ENCODE measurements around the gene TMPRSS6.

TMPRSS6 gene

DNA sequence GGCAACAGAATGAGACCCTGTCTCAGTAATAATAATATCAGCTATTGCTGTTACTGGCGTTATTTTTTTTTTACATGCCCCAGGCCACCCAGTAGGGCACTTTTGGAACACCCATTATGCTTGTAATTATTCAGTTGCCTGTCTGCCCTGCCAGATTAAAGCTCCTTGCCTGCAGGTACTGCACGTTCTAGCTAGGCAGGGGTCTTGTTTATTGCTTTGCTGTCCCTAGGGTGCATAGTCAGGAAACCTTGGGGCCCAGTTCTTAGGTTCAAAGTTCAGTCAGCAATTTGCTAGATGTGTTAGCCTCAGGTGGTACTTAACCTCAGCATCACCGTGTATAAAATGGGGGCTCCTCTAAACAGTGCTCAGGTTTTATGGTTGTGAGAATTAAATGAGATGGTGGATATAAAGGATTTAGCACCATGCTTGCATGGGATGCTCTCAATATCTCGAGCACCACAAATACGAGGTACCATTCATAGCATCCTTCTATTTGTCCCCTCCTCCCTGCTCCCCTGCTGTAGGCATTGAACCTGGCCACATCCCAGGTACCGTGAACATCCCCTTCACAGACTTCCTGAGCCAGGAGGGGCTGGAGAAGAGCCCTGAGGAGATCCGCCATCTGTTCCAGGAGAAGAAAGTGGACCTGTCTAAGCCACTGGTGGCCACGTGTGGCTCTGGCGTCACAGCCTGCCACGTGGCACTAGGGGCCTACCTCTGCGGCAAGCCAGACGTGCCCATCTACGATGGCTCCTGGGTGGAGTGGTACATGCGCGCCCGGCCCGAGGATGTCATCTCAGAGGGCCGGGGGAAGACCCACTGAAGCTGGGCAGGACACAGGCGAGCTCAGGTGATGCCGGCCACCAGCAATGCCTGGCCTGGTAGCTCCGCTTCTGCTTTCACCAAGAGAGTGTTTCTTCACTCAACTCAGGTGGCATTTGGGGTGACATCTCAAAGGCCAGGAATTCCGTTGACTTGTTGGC lies 80.5 kb downstream of the TMPRSS6 start:
- no peak for DNase-seq (ENCODE audit: low spot score)

DNA sequence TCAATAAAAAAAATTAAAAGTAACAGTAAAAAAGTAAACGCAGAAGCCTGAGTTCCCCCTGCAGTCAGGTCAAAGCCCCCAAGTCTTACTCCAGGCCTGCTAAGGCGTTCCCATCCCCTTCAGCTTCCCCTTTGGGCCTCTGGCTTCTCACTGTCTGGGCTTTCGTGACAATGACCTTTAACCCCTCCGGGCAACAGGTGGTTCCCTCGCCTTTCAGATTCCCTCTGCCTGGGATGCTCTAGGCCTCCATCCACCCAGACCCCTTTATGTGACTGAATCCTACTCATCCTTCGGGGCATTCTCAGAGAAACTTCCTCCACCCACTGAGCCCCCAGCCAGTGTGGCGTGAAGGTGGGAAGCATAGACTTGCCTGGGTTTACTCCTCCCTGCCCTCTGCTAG lies 82.0 kb downstream of the TMPRSS6 start:
- DNase-seq (ENCODE audit: low spot score), result no peak

DNA sequence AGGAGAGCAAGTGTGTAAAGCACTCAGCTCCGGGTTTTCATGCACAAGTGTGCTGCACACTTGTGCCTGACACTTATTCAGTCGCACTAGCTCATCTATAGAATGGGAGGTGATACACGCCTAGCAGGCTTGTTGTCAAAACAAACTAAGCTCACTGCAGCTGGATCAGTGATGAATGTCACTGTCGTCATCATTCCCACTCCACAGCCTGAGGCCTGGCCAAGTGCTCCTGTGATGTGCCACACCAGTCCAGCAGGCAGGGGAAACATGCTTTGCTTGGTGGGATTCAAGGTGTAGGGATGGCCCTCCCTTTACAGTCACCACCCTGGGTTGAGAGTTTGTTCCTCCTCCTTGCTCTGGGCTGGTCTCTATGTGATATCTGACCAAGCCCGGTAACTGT lies 83.2 kb downstream of the TMPRSS6 start:
- peak; percentile 45 for DNase-seq (ENCODE audit: low spot score)

DNA sequence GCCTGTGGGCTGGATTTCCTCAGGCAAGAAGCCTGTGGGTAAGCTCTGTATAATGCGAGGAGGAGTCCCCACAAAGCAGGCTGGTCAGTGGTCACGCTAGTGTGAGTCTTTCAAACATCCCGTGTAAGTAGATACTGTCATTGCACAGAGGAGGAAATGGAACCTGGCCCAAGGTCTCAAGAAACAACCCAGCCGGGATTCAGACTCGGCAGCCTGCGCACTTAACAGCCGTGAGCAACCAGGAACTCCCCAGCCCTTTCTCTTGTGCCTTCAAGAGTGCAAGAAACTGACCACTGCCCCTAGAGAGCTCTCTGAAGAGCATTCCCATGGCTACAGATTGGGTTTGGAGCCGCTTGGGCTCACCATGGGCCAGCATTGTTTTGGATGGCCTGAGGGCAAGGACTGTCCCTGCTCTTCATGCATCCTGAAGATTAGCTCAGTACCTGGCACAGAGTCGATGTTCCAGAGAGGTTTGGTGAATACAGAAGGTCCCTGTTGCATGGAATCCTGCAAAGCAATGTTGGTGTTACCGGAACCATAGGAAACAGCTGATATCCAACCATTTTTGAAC lies 83.9 kb downstream of the TMPRSS6 start:
- no peak for DNase-seq (ENCODE audit: low spot score)

DNA sequence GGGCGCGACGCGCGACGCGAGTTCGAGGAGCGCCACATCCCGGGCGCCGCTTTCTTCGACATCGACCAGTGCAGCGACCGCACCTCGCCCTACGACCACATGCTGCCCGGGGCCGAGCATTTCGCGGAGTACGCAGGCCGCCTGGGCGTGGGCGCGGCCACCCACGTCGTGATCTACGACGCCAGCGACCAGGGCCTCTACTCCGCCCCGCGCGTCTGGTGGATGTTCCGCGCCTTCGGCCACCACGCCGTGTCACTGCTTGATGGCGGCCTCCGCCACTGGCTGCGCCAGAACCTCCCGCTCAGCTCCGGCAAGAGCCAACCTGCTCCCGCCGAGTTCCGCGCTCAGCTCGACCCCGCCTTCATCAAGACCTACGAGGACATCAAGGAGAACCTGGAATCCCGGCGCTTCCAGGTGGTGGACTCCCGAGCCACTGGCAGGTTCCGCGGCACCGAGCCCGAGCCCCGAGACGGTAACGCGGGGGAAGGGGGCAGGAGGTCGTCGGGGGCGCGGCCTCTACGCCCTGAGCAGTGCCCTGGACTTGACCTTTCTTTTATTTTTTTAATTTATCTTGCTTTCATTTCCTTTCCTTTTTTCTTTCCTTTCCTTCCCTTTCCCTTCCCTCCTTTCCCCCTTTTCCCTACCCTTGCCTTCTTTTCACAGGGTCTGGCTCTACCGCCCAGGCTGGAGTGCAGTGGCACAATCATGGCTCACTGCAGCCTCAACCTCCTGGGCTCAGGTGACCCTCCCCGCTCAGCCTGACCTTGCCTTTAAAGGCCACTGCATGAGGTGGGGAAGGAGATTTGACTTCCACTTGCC lies 85.0 kb downstream of the TMPRSS6 start:
- DNase-seq (ENCODE audit: low spot score), result no peak

DNA sequence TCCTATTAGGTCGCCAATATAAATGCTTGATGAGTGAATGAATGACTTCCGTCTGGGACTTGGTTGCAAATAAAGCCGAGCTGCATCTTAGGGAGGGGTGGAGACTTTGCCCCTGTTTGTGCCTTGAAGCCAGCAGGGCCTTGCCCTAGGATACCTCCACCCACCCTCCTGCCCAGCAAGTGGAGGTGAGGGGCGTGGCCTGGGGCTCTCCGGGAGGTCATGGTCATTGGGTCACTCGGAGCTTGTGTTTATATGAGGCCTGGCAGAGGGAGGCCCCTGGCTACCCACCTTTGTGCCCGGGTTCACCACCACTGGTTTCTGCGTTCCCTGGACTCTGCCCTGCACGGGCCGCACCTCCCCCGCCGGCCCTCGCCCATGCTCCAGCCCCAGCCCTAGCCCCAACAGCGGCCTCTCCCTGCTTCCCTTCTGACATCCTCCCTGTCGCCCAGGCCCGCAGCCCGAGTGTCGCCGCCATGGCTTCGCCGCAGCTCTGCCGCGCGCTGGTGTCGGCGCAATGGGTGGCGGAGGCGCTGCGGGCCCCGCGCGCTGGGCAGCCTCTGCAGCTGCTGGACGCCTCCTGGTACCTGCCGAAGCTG lies 85.7 kb downstream of the TMPRSS6 start:
- no peak for DNase-seq (ENCODE audit: low spot score)

DNA sequence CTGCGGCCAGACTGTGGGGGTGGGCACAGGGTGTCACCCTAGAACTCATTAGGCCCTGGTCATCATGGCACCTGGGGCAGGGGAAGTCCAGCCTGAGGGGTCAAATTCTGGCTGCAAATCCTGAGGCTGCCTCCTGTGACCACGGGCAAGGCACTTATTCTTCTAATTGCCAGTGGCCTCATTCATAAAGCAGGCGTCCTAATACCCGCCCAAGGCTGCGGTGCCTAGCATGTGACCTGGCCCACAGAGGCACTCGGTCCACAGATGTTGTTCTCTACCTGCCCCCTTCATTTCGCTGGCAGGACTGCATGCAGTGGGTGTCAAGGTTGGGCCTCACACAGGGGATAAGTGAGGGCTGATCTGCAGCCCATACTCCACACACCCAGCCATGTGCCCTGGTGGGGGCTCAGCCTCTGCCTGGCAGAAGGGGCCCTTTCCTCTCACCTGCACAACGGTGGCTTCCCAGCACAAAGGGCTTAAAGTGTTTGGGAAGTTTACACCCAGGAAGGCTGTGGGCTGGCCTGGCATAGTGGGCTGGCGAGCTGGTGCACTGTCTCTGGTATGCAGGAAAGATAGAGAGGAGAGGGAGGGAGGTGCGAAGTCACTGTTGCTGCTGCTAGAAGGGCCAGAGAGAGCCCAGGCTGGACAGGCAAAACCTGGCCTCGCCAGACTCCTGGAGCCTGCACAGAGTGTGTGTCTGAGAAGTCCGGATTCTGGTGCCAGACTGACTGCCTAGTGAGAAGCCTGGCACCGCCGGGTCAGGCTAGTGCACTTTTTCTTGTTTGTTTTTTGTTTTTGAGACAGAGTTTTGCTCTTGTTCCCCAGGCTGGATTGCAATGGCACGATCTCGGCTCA lies 86.8 kb downstream of the TMPRSS6 start:
- DNase-seq (ENCODE audit: low spot score), result peak; percentile 49

DNA sequence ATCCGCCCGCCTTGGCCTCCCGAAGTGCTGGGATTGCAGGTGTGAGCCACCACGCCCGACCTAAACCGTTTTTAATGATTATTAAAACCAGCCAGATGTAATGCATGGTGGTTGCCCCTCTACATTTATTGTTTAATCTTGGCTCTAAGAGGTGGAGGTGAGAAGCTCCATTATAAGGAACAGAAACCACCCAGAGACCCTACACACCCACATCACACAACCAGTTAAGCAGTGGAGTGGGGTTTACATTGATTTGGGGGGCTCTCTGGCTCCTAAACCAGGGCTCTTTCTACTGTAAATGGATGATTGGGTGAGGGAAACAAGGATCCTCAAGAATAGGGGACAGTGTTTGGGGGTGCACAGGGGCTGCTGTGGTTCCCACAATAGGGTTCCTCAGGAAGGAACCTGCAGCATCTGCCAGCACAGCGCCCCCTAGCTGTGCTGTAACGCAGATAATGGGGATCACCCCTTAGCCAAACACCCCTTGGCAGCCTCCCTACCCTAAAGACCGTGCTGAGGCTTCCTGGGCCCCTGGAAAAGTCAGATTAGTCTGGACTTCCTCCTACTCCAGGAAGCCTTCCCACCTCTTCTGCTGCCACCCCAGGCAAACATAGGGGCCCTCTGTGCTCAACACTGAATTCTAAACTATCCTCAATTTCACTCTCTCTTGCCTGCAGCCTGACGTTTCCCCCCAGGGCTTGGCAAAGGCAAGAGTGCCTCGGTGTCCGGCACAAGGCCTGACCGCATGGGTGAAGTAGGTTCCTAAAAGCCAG lies 87.6 kb downstream of the TMPRSS6 start:
- peak; percentile 57 for DNase-seq (ENCODE audit: low spot score)

DNA sequence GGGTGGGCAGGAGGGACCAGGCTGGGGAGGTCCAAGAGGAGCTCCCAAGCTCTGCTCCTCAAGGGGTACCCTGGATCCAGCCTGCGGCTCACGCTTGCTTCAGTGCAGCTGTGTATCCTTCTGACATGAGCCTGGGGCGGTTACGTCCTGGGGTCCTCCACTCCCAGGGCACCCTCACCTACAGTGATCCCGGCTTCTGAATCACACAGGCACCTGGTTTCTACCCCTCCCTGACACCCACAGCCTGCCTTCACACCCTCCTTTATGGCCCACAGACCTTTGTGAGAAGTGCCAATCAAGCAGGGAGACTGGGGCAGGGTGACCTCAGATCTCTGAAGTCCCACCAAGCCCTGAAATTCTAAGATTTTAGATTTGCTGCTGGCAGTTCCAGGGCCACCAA lies 88.5 kb downstream of the TMPRSS6 start:
- no peak for DNase-seq (ENCODE audit: low spot score)

DNA sequence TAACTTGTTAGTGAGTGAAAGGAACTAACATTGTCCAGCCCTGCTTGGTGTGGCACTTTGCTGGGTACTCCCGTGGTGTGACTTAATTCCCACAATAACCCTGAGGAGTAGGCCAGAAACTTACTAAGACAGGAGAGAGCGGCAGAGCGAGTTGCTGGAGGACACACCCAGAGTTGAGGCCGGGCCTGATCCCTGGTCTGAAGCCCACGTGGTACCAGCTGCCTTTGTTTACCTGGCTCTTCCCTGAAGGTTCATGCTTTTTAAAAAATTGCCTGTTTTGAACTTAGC lies 89.4 kb downstream of the TMPRSS6 start:
- peak; percentile 50 for DNase-seq (ENCODE audit: low spot score)

DNA sequence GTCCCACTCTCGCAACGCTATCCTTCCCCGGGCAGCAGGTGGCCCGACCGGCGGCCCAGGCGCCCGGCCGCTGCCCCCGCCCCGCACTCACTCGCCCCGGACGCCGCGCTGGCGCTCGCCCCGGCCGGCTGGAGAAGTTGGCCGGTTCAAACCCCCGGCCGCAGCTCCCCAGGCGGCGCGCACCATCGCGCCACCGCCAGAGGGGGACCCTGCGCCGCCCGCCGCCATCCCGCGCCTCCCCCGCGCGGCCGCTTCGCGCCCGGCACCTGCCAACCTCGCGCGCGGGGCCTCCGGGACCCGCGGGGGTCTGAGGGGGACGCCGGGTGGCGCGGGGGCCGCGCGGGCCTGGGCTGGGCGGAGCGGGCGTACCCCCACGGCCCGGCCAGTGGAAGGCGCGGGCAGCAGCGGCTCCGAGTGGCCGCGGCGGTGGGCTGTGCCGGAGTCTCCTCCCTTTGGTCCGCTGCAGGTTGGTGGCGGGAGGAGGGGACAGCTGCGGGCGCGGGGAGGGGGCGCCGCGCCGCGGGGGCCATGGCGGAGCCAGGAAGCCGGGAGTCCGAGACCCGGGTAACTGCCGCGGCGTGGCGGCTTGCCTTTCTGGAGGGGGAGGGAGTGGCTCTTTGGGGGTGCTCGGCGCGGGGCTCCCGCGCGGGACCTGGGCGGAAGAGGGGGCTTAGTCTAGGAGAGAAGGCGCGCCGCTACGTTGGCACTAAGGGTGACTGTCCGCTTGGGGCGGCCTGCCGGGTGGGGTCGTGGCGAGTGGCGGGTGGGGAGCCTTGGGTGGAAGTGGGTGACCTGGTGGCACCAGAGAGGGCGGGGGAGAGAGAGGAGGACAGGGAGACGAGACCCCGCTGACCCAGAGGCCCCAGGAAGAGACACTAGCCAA lies 90.0 kb downstream of the TMPRSS6 start, which contains the start of the genes MPST and TST:
TSS of gene MPST (plus strand) at position 434 of the 883 bp plus-strand sequence. CDS start at position 529, 95 bp downstream.
TSS of gene TST (minus strand) at position 139 of the 883 bp plus-strand sequence. CDS start 715 bp downstream, outside the sequence.
- peak; percentile 73 for DNase-seq (ENCODE audit: low spot score)

DNA sequence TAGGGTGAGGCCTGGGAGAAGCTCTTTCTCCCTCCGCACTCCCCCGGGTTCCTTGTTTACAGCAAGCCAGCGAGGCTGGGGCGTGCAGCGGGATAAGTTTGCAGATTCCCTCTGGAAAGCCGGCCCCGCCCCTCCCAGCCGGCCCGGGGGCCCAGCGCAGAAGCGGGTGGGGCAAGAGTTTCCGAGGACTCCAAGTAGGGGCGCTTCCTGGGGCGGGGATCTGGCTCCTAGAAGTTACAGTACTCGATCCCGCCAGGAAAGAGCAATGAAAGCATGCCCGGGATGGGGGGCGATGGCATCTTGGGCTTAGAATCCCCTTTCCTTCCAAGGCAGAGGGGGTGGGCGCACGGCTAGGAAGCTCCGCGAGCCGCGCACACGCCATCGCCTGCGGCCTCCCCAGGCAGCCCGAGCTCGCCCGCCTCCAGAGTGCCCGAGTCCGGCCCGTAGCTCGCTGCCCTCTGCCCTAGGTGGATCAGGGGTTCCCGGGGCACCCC lies 90.7 kb downstream of the TMPRSS6 start:
- no peak for DNase-seq (ENCODE audit: low spot score)

DNA sequence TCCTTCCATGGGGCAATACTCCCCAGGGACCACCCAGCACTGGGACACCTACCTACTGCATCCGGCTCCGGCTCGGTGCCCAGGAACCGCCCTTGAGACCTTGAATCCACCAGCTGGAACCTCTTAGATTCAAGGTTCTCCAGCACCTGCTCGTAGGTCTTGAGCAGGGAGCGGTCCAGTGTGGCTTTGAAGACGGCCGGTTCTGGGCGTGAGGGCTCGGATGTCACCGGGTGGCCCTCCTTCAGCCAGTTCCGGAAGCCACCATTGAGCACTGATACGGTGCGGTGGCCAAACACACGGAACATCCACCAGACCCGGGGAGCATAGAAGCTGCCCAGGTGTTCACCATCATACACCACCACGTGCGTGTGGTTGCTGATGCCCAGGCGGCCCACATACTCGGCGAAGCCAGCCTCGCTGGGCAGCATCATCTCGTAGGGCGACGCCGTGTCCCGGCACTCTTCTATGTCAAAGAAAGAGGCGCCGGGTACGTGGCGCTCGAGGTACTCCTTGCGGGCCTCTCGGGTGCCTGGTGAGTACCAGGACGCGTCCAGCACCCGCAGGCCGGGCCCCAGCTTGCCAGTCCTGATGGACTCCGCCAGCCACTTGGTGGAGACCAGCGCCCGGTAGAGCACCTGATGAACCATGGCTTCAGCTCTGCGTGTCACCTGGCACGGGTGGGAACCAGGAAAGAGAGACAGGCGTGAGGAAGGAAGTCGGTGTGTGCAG lies 91.3 kb downstream of the TMPRSS6 start:
- DNase-seq (ENCODE audit: low spot score), result no peak

DNA sequence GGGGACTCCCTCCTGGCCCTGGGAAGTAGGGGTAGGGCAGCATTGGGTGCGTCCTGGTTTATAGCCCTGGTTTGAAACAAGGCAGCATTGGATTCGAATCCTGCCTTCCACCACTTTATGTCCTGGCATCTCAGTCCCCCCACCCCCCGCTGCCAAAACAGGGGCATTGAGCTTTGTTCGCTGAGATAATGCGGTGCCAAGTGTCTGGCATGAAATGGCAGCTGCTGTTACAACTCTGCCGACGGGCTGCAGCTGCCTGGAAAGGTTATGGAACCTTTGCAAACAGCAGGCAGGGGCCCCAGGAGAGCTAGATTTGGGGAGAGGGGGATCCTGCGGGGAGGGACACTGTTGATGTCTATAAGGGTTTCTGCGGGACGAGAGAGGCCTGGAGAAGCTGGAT lies 92.2 kb downstream of the TMPRSS6 start:
- no peak for DNase-seq (ENCODE audit: low spot score)

DNA sequence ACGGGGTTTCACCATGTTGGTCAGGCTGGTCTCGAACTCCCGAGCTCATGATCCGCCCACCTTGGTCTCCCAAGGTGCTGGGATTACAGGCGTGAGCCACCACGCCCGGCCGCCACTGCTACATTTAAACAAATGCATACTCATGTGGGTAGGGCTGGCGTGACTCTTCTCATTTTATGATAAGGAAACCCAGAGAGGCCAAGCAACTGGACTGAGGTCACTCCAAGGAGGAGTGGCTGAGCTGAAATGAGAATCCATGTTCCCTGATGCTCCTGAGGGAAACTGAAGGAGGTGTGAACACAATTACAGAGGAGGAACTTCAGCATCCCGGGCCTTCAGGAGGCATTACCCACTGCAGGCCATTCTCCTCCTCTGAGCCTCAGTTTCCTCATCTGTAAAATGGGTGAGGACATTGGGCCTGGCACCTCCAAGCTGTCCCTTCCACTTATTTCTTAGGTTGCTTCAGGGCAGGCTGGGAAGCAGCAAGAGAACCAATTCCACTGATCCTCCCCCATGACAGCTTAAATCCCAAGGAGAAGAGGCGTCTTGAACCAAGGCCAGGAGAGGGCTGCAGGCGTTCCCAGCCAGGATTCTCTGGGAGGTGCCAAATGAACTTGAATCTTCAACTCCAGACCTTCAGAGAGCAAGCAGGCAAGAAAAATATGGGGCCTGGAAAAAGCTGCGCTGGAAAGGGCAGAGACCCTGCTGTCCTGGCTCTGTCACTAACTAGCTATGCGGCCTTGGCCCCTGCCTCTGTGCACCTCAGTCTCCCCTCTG lies 93.2 kb downstream of the TMPRSS6 start:
- DNase-seq (ENCODE audit: low spot score), result no peak

DNA sequence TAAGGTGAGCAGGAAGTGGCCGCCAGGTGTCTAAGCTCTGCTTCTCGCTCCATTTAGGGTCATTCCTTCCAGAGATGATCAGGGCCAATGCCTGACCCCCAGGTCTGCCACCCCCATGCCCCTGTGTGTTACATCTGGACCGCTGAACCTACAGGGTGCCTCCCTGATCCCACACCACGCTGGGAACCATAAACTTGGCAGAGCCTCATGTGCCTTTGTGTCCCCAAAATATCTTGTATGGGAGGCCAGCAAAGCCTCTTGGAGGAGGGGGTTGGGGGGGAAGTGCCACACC lies 94.0 kb downstream of the TMPRSS6 start:
- no peak for DNase-seq (ENCODE audit: low spot score)
